Hematopoietic multipotent progenitor cell treated with erythropoietin and hydrocortisone succinate and interleukin-3 and kit ligand, for 8 days (in vitro differentiated cells): ENCODE results near the gene GSN.
A peak's percentile ranks its signal among the peaks of the same experiment; 100 is the strongest.

ENCODE experiments used
- DNase-seq: peaks from one replicate; pipeline ENCODE4 v3.0.0-alpha.2; 2015

Gene GSN

DNA sequence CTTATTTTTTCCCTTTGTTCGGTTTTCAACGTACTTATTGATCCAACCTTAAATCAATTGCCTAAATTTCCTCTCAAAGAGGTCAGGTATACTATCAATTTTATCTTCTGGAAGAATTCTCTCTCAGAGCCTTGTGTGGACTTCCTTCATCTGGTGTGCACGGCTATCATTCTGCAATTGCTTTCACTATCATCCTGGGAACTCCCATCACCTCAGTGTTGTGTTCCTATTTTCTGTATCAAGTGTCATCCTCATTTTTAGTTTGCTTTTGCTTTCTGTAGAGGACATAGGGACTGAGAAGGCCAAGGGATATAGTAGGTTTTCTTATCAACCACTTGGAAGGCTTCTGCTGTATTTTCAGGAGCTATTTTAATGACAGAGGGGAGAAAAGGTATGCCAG is 90.8 kb downstream of the GSN start:
- no peak for DNase-seq

DNA sequence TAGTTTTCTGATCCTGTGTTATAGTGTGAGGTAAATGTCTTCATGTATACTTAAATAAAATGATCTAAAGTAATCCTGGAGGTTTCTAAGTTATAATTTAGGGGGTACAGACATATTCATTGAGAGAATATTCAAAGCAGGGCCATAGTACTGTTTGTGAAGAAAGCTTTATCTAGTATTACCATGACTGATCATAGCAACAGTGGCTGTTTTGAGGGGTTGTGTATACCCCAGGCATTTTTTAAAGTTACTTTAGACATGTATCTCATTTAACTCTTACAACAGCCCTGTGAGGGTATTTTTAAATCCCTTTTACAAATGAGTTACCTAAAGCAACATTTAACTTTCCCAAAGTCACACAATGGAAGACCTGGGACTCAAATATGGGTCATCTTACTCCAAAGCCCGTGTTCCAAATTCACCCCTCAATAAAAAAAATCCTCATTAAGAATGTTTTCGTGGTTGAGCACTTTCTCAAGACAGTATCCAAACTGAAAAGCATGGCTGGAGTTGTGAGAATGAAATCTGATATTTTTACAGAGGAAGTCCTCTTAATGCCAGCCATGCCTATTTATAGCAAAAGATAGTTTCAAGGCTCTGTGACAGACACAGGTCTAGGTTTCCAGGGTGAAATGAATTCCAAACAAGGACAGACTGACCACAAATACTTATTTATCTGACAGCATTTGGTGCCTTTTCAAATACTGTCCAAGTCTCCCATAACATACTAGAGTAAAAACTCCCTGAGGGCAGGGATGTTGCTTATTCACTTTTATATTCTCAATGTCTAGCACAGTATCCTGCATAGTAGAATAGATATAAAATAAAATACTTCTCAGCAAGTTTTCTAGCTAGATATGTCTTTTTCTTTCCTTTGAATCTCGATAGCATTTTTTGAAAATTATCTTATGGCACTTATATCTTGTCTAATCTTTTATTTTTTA is 91.7 kb downstream of the GSN start:
- no peak for DNase-seq

DNA sequence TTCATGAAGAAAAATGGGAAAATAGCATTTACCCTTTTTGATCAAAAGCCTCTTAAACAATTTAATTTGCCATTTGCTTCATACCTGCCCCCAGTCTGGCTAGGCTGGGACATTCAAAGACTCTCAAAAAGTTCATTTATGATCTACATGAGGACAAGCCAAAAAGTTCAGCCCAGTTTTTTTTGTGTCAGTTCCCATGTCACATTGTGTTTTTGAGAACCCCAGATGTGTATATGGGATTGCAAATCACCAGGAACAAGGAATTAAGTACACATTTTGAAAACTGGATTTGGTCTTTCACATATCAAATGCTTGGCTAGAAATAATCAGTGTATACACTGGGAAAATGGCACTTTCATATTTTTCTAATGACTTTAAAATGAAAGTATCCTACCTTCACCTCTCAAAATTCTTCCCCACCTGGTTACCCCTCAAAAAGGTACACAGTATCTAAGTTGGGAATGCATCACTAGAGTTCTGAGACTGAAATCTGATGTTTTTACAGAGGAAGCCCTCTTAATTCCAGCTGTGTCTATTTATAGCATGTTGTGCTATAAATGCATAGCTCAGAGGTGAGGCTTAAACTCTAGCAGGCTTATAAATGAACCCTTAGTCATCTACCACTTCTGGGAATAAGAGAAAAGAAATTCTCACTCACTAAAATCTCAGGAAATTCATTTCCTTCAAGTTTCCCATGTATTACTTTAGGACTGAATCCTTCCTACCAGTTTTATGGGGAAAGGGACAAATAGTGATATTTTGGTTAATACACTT is 92.8 kb downstream of the GSN start:
- DNase-seq = no peak

DNA sequence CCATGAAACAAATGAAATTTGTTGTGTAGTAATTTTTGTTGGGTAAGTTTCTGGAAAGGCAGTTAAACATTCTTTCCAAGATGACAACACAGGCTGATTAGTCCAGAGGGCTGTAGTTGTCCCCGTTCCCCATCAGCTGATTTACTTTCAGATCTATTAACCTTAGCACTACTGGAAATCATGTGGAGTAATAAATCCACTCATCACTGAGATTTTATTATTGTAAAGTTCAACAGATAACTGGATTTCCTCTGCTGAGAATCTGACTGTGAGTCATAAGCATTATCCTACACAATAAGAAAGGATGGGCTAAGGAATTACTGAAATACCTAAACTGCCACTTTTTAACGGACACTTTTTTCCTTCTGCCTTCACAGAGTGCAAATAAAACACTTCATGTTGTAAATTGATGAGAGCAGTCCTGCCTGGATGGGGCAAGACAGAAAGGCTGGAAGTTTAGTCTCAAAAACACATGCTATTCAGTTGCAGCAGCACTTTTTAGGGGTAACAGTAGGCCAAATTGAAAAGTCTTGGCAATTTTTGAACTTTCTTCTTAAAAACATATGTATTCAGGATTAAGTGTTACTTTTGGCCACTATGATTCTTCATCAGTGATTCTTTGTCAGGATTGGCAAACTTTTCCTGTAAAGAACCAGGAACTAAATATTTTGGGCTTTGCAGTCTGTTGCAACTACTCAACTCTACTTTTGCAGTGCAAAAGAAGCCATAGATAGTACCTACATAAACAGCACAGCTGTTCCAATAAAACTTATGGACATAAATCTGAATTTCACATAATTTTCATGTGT is 95.1 kb downstream of the GSN start:
- DNase-seq = no peak

GRCh38 chr9:121363622-121363961 is 95.6 kb downstream of the GSN start:
- DNase-seq = no peak

DNA sequence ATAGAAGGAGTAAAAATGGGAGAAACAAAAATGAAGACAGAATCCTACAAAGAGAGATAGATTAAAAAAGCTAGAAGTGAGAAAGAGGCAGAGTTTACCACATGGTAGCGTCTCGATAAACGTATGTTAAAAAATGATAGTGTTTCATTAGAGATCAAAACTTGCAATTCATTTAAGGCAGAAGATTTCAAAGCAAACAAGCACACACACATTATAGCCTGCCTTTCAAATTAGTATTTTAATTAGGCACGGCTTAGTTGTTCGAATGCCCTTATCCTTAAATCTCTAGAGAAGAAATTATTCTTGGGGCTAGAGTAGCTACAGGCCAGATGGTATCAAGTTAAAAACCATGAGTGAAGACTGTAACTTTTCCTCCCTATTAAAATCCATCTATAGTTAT is 96.1 kb downstream of the GSN start:
- peak; percentile 61 for DNase-seq

DNA sequence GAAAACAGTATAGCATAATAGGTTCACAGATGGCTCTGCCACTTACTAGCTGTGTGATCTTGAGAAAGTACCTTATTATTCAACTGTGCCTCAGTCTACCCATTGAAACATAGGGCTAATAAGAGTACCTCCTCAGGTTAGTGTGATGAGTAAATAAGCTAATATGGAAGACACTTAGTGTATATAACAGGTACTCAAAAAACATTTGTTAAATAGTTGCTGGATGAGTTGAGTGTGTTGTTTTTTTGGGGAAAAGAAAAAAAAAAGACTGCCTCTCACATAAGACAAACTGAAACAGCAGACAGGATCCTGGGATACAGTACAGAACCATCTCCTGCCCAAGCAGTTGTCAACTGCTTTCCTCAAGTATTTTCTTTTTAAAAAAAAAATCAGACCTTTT is 96.9 kb downstream of the GSN start:
- no peak for DNase-seq

DNA sequence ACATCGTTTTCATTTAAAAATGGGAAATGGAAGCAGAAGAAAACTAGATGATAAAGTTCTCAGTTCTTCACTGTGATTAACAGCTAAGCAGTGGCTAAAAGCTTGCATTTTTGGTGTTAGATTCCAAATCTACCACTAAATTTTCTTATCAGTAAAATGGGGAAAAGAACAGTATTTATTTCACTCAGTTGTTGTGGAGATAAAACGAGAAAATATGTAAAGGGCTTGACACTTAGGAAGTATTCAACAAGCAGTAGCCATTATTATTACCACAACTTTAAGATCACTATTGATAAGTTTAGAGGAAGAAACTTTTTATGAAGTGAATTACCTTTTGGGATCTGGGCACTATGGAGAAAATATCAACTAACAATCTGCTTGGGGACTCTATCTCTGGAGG is 97.6 kb downstream of the GSN start:
- DNase-seq = no peak

DNA sequence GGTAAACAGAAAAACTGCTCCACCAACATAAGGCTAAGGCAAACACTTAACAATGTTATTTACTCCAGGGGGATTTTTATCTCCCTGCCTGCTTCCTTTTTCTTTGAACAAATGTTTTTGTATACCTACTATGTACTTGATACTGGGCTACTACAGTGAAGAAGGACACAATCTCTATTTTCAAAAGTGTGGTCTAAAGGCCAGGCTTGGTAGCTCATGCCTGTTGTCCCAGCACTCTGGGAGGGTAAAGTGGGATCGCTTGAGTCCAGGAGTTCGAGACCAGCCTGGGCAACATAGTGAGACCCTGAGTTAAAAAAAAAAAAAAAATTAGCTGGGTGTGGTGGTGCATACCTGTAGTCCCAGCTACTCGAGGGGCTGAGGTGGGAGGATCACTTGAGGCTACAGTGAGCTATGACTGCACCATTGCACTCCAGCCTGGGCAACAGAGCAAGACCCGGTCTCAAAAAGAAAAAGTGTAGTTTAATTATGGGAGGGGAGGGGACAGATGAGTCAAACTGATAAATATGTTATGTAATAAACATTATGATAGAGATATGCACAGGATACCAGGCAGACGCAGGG is 98.7 kb downstream of the GSN start:
- no peak for DNase-seq

DNA sequence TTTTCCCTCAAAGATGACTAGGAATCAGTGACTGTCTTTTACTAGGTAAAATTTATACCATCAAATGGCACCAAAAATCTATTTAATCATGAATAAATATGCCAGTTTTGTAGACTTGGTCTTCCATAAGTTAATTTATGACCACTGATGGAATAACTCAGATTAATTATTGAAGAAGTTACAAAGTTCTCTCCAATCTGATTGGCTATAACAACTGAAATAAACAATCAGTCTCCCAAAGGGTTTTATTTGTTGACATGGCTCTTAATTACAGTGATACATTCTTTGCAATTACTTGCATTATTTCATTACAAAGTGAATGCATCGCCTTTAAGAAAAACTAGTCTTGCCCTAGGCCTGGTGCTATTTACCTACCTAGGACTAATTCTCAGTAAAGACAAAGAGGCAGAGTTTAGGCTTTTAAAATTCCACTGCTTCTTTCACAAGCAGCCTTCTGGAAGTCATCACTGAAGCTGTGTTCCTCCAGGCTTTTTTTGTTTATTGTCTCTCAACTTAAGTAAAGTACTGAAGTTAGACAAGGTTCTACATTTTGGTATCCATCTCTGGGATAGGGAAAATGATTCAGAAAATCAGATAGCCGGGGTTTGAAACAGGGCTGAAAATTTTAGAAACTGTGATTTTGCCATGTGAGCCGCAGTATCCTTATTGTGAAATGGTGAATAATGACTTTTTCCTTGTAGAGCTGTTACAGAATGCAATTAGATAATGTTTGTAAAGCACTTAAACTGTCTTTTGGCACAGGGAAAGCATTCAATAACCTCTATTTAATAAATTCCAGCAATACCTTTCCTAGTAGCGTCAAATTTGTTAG is 99.6 kb downstream of the GSN start:
- no peak for DNase-seq

GRCh38 chr9:121368138-121368522 is 100.2 kb downstream of the GSN start:
- no peak for DNase-seq

DNA sequence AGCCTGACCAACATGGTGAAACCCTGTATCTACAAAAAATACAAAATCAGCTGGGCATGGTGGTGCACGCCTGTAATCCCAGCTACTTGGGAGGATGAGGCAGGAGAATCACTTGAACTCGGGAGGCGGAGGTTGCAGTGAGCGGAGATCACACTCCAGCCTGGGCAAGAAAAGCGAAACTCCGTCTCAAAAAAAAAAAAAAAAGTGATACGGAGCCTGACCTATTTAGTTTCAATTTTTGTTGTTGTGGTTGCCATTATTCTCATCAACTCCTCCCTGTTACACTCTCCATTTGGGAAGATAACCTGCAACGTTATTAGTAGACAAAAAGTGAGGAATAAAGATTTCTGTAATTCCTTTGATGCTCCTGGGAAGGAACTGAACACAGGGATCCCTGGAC is 100.8 kb downstream of the GSN start:
- DNase-seq = no peak

- DNase-seq = peak; percentile 98
Measured at GRCh38 chr9:121369595-121370265, 101.8 kb downstream of the GSN start, which contains the start of gene STOM. Gene STOM, minus strand, starts transcription at chr9:121370250. Its CDS starts 63 bp downstream, at chr9:121370187.

- DNase-seq = peak; percentile 73
Measured at GRCh38 chr9:121371495-121372061, 103.6 kb downstream of the GSN start.

- DNase-seq = no peak
Measured at GRCh38 chr9:121372239-121373010, 104.5 kb downstream of the GSN start.

- peak; percentile 65 for DNase-seq
Measured at GRCh38 chr9:121373011-121373729, 105.2 kb downstream of the GSN start.

DNA sequence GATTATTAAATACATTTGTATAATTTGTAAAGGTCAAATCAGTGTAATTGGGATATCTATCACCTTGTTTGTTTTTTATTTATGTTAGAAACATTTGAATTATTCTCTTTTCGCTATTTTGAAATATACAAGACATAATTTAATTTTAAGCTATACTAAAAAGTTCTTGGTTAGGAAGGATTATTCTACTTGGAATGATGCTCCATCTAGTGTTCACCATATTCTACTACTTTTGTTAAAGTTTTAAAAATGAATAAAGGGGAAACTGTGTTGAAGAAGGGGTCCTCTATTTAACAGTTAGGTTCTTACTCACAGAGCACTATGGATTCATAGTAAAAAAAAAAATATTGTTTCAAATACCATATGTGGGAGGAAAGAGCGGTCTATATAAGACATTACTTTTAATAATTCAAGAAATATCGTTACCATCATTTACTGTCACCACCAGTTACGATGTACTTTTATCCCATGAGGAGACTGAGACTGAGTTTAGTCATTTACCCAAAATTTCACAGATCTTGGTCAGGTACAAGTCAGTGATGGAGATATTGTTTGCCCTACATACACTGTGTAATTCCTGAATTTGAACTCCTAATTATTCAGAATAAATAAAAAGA is 108.4 kb downstream of the GSN start:
- DNase-seq = peak; percentile 55

DNA sequence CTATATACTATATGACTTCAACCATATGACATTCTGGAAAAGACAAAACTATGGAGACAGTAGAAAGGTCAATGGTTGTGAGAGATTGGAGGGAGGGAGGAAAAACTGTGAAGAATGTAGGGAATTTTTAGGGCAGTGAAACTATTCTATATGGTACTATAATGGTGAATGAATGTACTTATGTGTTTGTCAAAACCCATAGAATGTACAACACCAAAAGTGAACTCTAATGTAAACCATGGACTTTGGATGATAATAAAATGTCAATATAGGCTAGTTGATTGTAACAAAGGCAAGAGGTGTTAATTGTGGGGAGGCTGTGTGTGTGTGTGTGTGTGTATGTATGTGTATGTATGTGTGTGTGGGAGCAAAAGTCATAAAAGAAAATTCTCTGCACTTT is 112.9 kb downstream of the GSN start:
- DNase-seq = no peak
